Heart left ventricle (tissue), 13 donors: ENCODE results near the gene MLN.

Source experiments
- CTCF ChIP-seq, 12 donors: fragments of 200-600 bp; sonication (generic) in 4 of 12; IDR thresholded peaks; one replicate each; pipeline versions ENCODE4 v1.5.0 to v1.8.0; 2018 to 2022; ENCODE audit warnings: antibody characterized with exemption in 12 of 12, mild to moderate bottlenecking in 5 of 12
- POLR2A ChIP-seq, 2 donors: fragments of 450-650 bp; IDR thresholded peaks; one replicate each; pipeline ENCODE4 v1.6.1; 2017; ENCODE audit warnings: antibody characterized with exemption in 2 of 2, mild to moderate bottlenecking in 2 of 2, moderate library complexity in 2 of 2
- donor health status: ischemic (EF 13 %, LVEDD 7.1; RV severe dilation, severe dysfunction).
- donor health status: DM: no; HTN: yes; CAD: no.
- donor health status: DM: no; HTN: no; CAD: no.
- donor health status: ischemic (EF 25% LVEDD 6.9; RV normal size, moderate dysfunction).
- donor health status: ischemic (EF 25% LVEDD 5.7; RV mildly dilated, moderate dysfunction).
- donor health status: ischemic (EF 35%, LVEDD 5.7; RV mildly dilated, moderate dysfunction).
- donor health status: nonischemic (EF 11% LVEDD 7.7; RV severe dilation, severe dysfunction).
- donor health status: DM: yes; HTN: yes; CAD: no.
- donor health status: PGD.
- donor health status: ischemic (EF 29% LVEDD 5.4; RV normal size, mild dysfunction).
- donor health status: nonischemic (EF 23%, LVEDD 6.1; RV moderate dilation, normal function).

DNA sequence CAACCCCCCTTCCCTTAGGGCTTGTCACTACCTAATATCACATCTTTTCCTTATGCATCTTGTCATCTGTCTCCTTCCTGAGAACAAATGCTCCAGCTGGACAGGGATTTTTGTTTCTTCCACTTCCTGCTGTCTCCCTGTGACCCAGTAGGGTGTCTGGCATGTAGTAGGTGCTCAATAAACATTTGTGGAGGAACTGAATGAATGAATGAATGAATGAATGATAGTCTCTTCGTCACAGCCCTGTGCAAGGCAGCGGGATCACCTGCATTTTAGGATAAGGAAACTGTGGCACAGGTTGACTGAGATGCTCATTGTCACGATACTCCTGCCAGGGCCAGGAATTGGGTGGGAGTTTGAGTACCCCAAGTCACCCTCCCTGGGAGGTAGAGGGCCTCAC is 29.0 kb downstream of the MLN start:
- TF ChIP-seq POLR2A (IDR thresholded peaks at IDR 0.05) (no peak), CTCF (IDR thresholded peaks at IDR 0.05) (no peak)
